Measurements from ENCODE around the gene OSTM1. TPM values are rescaled to one million over a fixed set of nuclear protein-coding genes. Genes with fewer than 3 reads are reported as not detected.

The OSTM1 gene
- total and polyA plus RNA-seq, 3 donors from 2014 or later: 38.3 to 63.8 (median 47.6) TPM

GRCh38 chr6:108080010-108080780 lies 5.7 kb upstream of the OSTM1 start:
- H3K4me3 ChIP-seq: no peak overlapping the region
- intact Hi-C loops (cut with DNase I; ENCODE audit: low total_unique reads): no loop called here
- H3K27me3 ChIP-seq: no peaks in the 10 kb centered on the region
- H3K36me3 ChIP-seq (ENCODE audit: low read depth, missing control alignments): no peaks in the 10 kb centered on the region
- H3K27ac ChIP-seq: no peak overlapping the region
- WGBS, 2 donors: 54 to 72% methylated on average over 2 of the region's 2 CpGs
- no peaks in the 10 kb centered on the region for H3K9me3 ChIP-seq
- H3K4me1 ChIP-seq: no peaks in the 10 kb centered on the region
- no peak for TF ChIP-seq CTCF (IDR thresholded peaks at IDR 0.05)
- TF ChIP-seq POLR2A (IDR thresholded peaks at IDR 0.05): no peak
- DNase-seq: no peak

DNA sequence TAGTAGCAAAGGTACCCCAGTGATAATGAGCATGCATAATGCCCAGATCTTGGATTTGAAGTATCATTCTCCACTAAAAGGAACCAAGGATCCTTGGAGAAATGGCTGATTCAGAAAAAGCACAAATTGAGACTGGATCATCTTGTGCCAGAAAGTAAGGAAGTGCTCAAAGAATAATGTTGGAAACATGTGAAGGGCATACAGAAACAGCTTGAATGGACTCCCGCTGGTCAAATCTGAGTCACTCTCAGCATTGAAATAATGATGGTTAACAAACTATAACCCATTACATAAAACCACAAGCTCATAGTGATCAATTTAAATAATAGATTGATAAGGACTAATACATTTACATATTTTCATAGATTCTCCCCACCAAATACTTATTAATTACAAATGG lies 3.6 kb upstream of the OSTM1 start:
- no peaks in the 10 kb centered on the region for H3K9me3 ChIP-seq
- intact Hi-C loops (cut with DNase I; ENCODE audit: low total_unique reads): no loop called here

GRCh38 chr6:108074057-108074358 lies 533 bp downstream of the OSTM1 start:
- DNase-seq: peak; percentile 27
- peaks cover 4% of the 10 kb centered on the region for H3K4me1 ChIP-seq
- TF ChIP-seq CTCF (IDR thresholded peaks at IDR 0.05) (no peak), POLR2A (IDR thresholded peaks at IDR 0.05) (no peak)
- intact Hi-C loops (cut with DNase I; ENCODE audit: low total_unique reads): no loop called here
- peak overlapping the region; percentile 86 to 90 for H3K4me3 ChIP-seq
- no peaks in the 10 kb centered on the region for H3K36me3 ChIP-seq (ENCODE audit: low read depth, missing control alignments)
- H3K27me3 ChIP-seq: no peaks in the 10 kb centered on the region
- H3K27ac ChIP-seq: peak overlapping the region; percentile 42 to 89
- WGBS, 2 donors: 0 to 1% methylated on average over 6 to 12 of the region's 12 CpGs
- no peaks in the 10 kb centered on the region for H3K9me3 ChIP-seq

More for the DNA sequence above, 3.6 kb upstream of the OSTM1 start:
- Histone ChIP-seq H3K4me1 (peaks cover under 1% of the 10 kb centered on the region), H3K36me3 (ENCODE audit: low read depth, missing control alignments) (no peaks in the 10 kb centered on the region), H3K27ac (no peak overlapping the region), H3K27me3 (no peaks in the 10 kb centered on the region), H3K4me3 (no peak overlapping the region)
- TF ChIP-seq CTCF (IDR thresholded peaks at IDR 0.05) (no peak), POLR2A (IDR thresholded peaks at IDR 0.05) (no peak)
- 81 to 87% methylated on average over 1 of the region's 1 CpG for WGBS, 2 donors
- DNase-seq: no peak

GRCh38 chr6:108071736-108072276 lies 2.7 kb downstream of the OSTM1 start:
- Histone ChIP-seq H3K4me1 (peaks cover 4% of the 10 kb centered on the region), H3K27me3 (no peaks in the 10 kb centered on the region), H3K36me3 (ENCODE audit: low read depth, missing control alignments) (no peaks in the 10 kb centered on the region), H3K9me3 (no peaks in the 10 kb centered on the region), H3K27ac (no peak overlapping the region), H3K4me3 (no peak overlapping the region)
- no peak for DNase-seq
- intact Hi-C loops (cut with DNase I; ENCODE audit: low total_unique reads): no loop called here
- no peak for TF ChIP-seq CTCF (IDR thresholded peaks at IDR 0.05)
- no peak for TF ChIP-seq POLR2A (IDR thresholded peaks at IDR 0.05)
- WGBS, 2 donors: 93% methylated on average over 3 of the region's 3 CpGs

- no peak overlapping the region for H3K4me3 ChIP-seq
- no peak overlapping the region for H3K27ac ChIP-seq
- intact Hi-C loops (cut with DNase I; ENCODE audit: low total_unique reads): no loop called here
- H3K36me3 ChIP-seq (ENCODE audit: low read depth, missing control alignments): no peaks in the 10 kb centered on the region
- WGBS, 2 donors: 86 to 90% methylated on average over 2 of the region's 2 CpGs
- no peaks in the 10 kb centered on the region for H3K27me3 ChIP-seq
- no peak for TF ChIP-seq POLR2A (IDR thresholded peaks at IDR 0.05)
- no peak for TF ChIP-seq CTCF (IDR thresholded peaks at IDR 0.05)
- H3K4me1 ChIP-seq: peaks cover 4% of the 10 kb centered on the region
- no peaks in the 10 kb centered on the region for H3K9me3 ChIP-seq
- no peak for DNase-seq
These were observed 5.9 kb downstream of the OSTM1 start for GRCh38 chr6:108068618-108069017.

Measured in testis (tissue), 3 donors.